Measurements from ENCODE around the gene MTHFD2L.

The MTHFD2L gene

GRCh38 chr4:74344031-74344430 is 186.1 kb downstream of the MTHFD2L start:
- H3K27ac ChIP-seq (ENCODE audit: low read length) = no peak overlapping the region
- H3K9me3 ChIP-seq (ENCODE audit: control insufficient read depth in 1 of 2, low read length in 2 of 2) = peaks cover 0 to 18% of the 10 kb centered on the region in 2 donors
- no peak overlapping the region for H3K4me3 ChIP-seq (ENCODE audit: low read depth in 1 of 2, low read length in 2 of 2)
- H3K27me3 ChIP-seq (ENCODE audit: low read depth, low read length) = no peaks in the 10 kb centered on the region
- no peaks in the 10 kb centered on the region for H3K36me3 ChIP-seq (ENCODE audit: control insufficient read depth in 1 of 2, insufficient read depth in 2 of 2, low read length in 2 of 2)
- no peaks in the 10 kb centered on the region for H3K4me1 ChIP-seq (ENCODE audit: control insufficient read depth in 1 of 2, insufficient read depth in 2 of 2, low read length in 2 of 2)

Measured in muscle layer of duodenum (tissue), 2 donors.